ENCODE results near the gene VPS18. TPM values are rescaled to one million over a fixed set of nuclear protein-coding genes. Genes with fewer than 3 reads are reported as not detected.

Gene VPS18
- total and polyA plus RNA-seq, 2 donors (not counting 1 experiment from before 2014, with no cell fraction given), result 15.5 to 36.7 TPM

DNA sequence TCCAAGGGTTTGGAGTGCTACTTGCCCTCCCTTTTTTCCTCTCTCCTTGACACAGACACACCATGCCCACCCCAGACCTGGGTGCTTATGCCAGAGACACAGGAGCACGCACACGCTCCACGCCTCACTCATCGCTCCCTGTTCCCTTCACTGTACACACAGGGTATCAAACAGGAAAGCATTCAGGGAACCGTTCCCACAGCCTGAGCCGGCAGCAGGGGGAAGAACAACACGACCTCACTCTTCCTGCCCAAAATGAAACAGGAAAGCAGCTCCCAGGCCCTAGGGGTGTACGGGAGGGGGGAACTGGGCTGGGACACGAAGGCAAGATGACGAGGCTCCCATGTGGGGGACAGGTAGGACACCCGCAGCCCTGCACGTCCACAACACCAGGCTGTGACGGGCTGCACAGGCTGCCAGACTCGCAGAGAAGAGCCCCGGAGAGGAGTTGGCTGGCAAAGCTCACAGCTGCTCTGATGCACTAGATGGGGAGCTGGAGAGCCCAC lies 46.1 kb downstream of the VPS18 start:
- H3K9ac ChIP-seq (ENCODE audit: insufficient read depth, low read length), result peak overlapping the region; percentile 16
- H2AFZ ChIP-seq (ENCODE audit: low read length), result peak overlapping the region; percentile 81
- no peak for DNase-seq (ENCODE audit: low read depth in 2 of 2)
- H3K79me2 ChIP-seq (ENCODE audit: control insufficient read depth, insufficient read depth, low read length), result no peaks in the 10 kb centered on the region
- H4K20me1 ChIP-seq (ENCODE audit: control insufficient read depth, extremely low read depth, insufficient read depth, low read length), result no peaks in the 10 kb centered on the region
- H3K27ac ChIP-seq (ENCODE audit: insufficient read depth, low read length), result no peak overlapping the region
- H3K4me3 ChIP-seq (replicated peaks in 1 of 4; ENCODE audit: control extremely low read depth in 1 of 4, insufficient read depth in 1 of 4, low read depth in 3 of 4, low read length in 4 of 4), result no peak overlapping the region
- no peak overlapping the region for H3K4me2 ChIP-seq (ENCODE audit: extremely low read depth, insufficient read depth, low read length)
- no peaks in the 10 kb centered on the region for H3K9me3 ChIP-seq (ENCODE audit: control insufficient read depth, insufficient read depth, low read depth, low read length)
- H3K4me1 ChIP-seq (ENCODE audit: control insufficient read depth, extremely low read depth, insufficient read depth, low read length), result peaks cover 24% of the 10 kb centered on the region
- H3K36me3 ChIP-seq (ENCODE audit: control insufficient read depth, insufficient read depth, low read length), result no peaks in the 10 kb centered on the region
- no peaks in the 10 kb centered on the region for H3K27me3 ChIP-seq (ENCODE audit: control insufficient read depth, insufficient read depth, low read length)
- no peak for TF ChIP-seq EZH2 (IDR thresholded peaks at IDR 0.05; ENCODE audit: low read length, missing control alignments)
- TF ChIP-seq, protein P1, sequence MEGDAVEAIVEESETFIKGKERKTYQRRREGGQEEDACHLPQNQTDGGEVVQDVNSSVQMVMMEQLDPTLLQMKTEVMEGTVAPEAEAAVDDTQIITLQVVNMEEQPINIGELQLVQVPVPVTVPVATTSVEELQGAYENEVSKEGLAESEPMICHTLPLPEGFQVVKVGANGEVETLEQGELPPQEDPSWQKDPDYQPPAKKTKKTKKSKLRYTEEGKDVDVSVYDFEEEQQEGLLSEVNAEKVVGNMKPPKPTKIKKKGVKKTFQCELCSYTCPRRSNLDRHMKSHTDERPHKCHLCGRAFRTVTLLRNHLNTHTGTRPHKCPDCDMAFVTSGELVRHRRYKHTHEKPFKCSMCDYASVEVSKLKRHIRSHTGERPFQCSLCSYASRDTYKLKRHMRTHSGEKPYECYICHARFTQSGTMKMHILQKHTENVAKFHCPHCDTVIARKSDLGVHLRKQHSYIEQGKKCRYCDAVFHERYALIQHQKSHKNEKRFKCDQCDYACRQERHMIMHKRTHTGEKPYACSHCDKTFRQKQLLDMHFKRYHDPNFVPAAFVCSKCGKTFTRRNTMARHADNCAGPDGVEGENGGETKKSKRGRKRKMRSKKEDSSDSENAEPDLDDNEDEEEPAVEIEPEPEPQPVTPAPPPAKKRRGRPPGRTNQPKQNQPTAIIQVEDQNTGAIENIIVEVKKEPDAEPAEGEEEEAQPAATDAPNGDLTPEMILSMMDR (conservative IDR thresholded peaks at IDR 0.05 in 1 of 2, IDR thresholded peaks at IDR 0.05 in 1 of 2; ENCODE audit: low read depth in 1 of 2, low read length in 2 of 2), result no peak

DNA sequence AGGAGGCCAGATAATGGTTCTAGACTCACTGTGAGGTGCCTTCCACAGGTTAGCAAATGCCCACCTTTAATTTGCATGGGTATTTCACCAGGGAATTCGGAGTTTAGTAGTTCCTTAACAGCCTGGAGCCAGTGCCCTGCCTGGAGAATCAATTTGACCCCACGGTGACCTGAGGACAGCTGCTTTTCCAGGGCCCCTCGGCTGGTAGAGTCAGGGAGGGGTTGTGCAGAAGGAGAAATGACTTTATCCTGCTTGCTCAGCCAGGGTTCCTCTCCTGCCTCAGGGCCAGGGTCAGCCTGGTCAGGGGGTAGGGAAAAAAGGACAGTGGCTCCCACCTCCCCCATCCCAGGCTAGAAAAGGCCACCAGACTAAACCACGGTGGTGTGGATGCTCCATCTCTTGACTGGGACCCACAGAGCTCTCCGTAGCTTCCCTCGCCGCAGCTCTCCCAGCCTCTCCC lies 46.8 kb downstream of the VPS18 start:
- no peak for DNase-seq (ENCODE audit: low read depth in 2 of 2)
- Histone ChIP-seq H2AFZ (ENCODE audit: low read length) (peak overlapping the region; percentile 68), H3K27me3 (ENCODE audit: control insufficient read depth, insufficient read depth, low read length) (no peaks in the 10 kb centered on the region), H3K4me1 (ENCODE audit: control insufficient read depth, extremely low read depth, insufficient read depth, low read length) (peaks cover 24% of the 10 kb centered on the region), H3K9ac (ENCODE audit: insufficient read depth, low read length) (peak overlapping the region; percentile 72), H3K4me3 (replicated peaks in 1 of 4; ENCODE audit: control extremely low read depth in 1 of 4, insufficient read depth in 1 of 4, low read depth in 3 of 4, low read length in 4 of 4) (peak overlapping the region in 2 of 4 experiments; percentile 31 to 60), H4K20me1 (ENCODE audit: control insufficient read depth, extremely low read depth, insufficient read depth, low read length) (no peaks in the 10 kb centered on the region), H3K9me3 (ENCODE audit: control insufficient read depth, insufficient read depth, low read depth, low read length) (no peaks in the 10 kb centered on the region), H3K27ac (ENCODE audit: insufficient read depth, low read length) (peak overlapping the region; percentile 74), H3K4me2 (ENCODE audit: extremely low read depth, insufficient read depth, low read length) (peak overlapping the region; percentile 71), H3K79me2 (ENCODE audit: control insufficient read depth, insufficient read depth, low read length) (no peaks in the 10 kb centered on the region), H3K36me3 (ENCODE audit: control insufficient read depth, insufficient read depth, low read length) (no peaks in the 10 kb centered on the region)
- TF ChIP-seq, protein P1 (conservative IDR thresholded peaks at IDR 0.05 in 1 of 2, IDR thresholded peaks at IDR 0.05 in 1 of 2; ENCODE audit: low read depth in 1 of 2, low read length in 2 of 2), result no peak

DNA sequence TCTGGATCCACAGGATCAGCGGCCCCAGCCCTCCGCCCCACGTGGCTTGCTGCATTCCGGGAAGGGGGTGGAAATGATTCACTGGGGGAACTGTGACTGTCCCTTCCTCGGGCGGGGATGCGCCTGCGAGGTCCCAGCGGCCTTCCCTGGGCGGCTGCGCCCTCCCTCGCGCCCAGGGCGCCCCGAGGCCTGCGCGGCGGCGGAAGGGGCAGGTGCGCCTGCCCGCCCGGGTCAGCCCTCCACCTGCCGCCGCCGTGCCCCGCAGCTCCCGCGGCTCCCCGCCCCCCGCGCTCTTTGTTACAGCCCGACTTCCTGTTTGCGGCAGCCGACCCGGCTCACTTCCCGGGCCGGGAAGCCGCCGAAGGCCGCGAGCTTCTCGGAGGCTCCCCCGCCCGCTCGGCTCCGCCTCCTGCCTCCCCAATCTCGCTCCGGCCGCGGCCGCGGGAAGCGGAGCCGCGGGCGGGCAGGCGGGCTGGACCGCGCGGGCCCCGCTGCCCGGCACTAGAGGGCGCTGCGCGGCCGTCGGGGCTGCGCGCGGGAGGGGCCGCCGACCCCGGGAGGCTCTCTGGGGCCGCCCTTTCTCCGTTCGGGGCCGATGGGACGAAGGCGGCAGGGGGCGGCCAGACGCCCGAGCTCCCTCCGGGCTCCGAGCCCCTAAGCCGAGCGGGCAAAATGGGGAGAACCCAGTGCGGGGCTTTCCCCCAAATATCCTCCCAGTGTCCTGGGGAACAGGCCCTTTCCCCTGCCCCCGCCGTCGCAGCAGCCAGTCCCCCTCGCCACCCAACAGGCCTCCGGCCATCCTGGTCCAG lies 47.5 kb downstream of the VPS18 start:
- TF ChIP-seq, protein P1 (conservative IDR thresholded peaks at IDR 0.05 in 1 of 2, IDR thresholded peaks at IDR 0.05 in 1 of 2; ENCODE audit: low read depth in 1 of 2, low read length in 2 of 2), result peak; percentile 19 to 20
- no peak for TF ChIP-seq EZH2 (IDR thresholded peaks at IDR 0.05; ENCODE audit: low read length, missing control alignments)
- Histone ChIP-seq H3K36me3 (ENCODE audit: control insufficient read depth, insufficient read depth, low read length) (no peaks in the 10 kb centered on the region), H4K20me1 (ENCODE audit: control insufficient read depth, extremely low read depth, insufficient read depth, low read length) (no peaks in the 10 kb centered on the region), H3K4me1 (ENCODE audit: control insufficient read depth, extremely low read depth, insufficient read depth, low read length) (peaks cover 24% of the 10 kb centered on the region), H3K9me3 (ENCODE audit: control insufficient read depth, insufficient read depth, low read depth, low read length) (no peaks in the 10 kb centered on the region), H3K79me2 (ENCODE audit: control insufficient read depth, insufficient read depth, low read length) (no peaks in the 10 kb centered on the region), H3K9ac (ENCODE audit: insufficient read depth, low read length) (peak overlapping the region; percentile 72), H3K27me3 (ENCODE audit: control insufficient read depth, insufficient read depth, low read length) (no peaks in the 10 kb centered on the region), H2AFZ (ENCODE audit: low read length) (peak overlapping the region; percentile 74), H3K27ac (ENCODE audit: insufficient read depth, low read length) (peak overlapping the region; percentile 78), H3K4me2 (ENCODE audit: extremely low read depth, insufficient read depth, low read length) (peak overlapping the region; percentile 92), H3K4me3 (replicated peaks in 1 of 4; ENCODE audit: control extremely low read depth in 1 of 4, insufficient read depth in 1 of 4, low read depth in 3 of 4, low read length in 4 of 4) (peak overlapping the region; percentile 30 to 60 (median 50))
- DNase-seq (ENCODE audit: low read depth in 2 of 2), result peak; percentile 68 to 70
